ENCODE data around the gene PEX1. TPM values are rescaled to one million over a fixed set of nuclear protein-coding genes. Genes with fewer than 3 reads are reported as not detected.

PEX1 gene
- 12.4 TPM for total RNA-seq
- long read RNA-seq, full-length matches to known transcripts = 16 of 22 reads
- long read RNA-seq, partial matches to known transcripts = 1 of 22 reads
- long read RNA-seq, other reads (novel, unspliced or antisense) = 5 of 22 reads

- Histone ChIP-seq H3K27ac (peak within 1 kb of the TSS; percentile 92), H3K4me1 (peaks cover 20% of the 10 kb centered on the region), H3K27me3 (ENCODE audit: low read depth) (no peaks in the 10 kb centered on the region), H3K4me3 (peak within 1 kb of the TSS; percentile 90), H3K36me3 (peaks cover 34% of the 10 kb centered on the region), H3K9me3 (no peaks in the 10 kb centered on the region)
- ATAC-seq (peak; percentile 99 to 100), DNase-seq (peak; percentile 97)
- intact Hi-C loops (cut with DNase I) = no loop called here
- peak; percentile 43 for TF ChIP-seq CTCF (IDR thresholded peaks at IDR 0.05)
Measured at GRCh38 chr7:92528188-92528957, at the start of gene PEX1, which contains the start of gene RBM48. Gene PEX1 (minus strand): TSS chr7:92528520. CDS start chr7:92528435, 85 bp downstream. Gene RBM48 (plus strand): TSS chr7:92528795. CDS start chr7:92528814, 19 bp downstream.

- DNase-seq (no peak), ATAC-seq (no peak)
- intact Hi-C loops (cut with DNase I) = no loop called here
- Histone ChIP-seq H3K27me3 (ENCODE audit: low read depth) (no peaks in the 10 kb centered on the region), H3K27ac (no peak overlapping the region), H3K9me3 (no peaks in the 10 kb centered on the region), H3K36me3 (peaks cover 94% of the 10 kb centered on the region), H3K4me1 (no peaks in the 10 kb centered on the region), H3K4me3 (no peak overlapping the region)
- TF ChIP-seq CTCF (IDR thresholded peaks at IDR 0.05) = no peak
Measured at GRCh38 chr7:92576296-92576695, 48.0 kb upstream of the PEX1 start.

GRCh38 chr7:92569137-92569536, 40.8 kb upstream of the PEX1 start:
- ATAC-seq = no peak
- H3K27me3 ChIP-seq (ENCODE audit: low read depth) = no peaks in the 10 kb centered on the region
- no peak overlapping the region for H3K4me3 ChIP-seq
- no peaks in the 10 kb centered on the region for H3K9me3 ChIP-seq
- DNase-seq = no peak
- H3K36me3 ChIP-seq = peaks cover 98% of the 10 kb centered on the region
- no peak overlapping the region for H3K27ac ChIP-seq
- TF ChIP-seq CTCF (IDR thresholded peaks at IDR 0.05) = no peak
- no peaks in the 10 kb centered on the region for H3K4me1 ChIP-seq
- intact Hi-C loops (cut with DNase I) = no loop called here

GRCh38 chr7:92567460-92567859, 39.1 kb upstream of the PEX1 start:
- no peak for ATAC-seq
- intact Hi-C loops (cut with DNase I) = no loop called here
- peaks cover 100% of the 10 kb centered on the region for H3K36me3 ChIP-seq

GRCh38 chr7:92563345-92563744, 35.0 kb upstream of the PEX1 start:
- H3K4me3 ChIP-seq = no peak overlapping the region
- no peaks in the 10 kb centered on the region for H3K9me3 ChIP-seq
- no peak for TF ChIP-seq CTCF (IDR thresholded peaks at IDR 0.05)
- intact Hi-C loops (cut with DNase I) = no loop called here
- DNase-seq (no peak), ATAC-seq (no peak)
- H3K4me1 ChIP-seq = no peaks in the 10 kb centered on the region
- peaks cover 85% of the 10 kb centered on the region for H3K36me3 ChIP-seq
- H3K27me3 ChIP-seq (ENCODE audit: low read depth) = no peaks in the 10 kb centered on the region
- H3K27ac ChIP-seq = no peak overlapping the region

More at GRCh38 chr7:92567460-92567859, 39.1 kb upstream of the PEX1 start:
- no peak for DNase-seq
- Histone ChIP-seq H3K9me3 (no peaks in the 10 kb centered on the region), H3K27ac (no peak overlapping the region), H3K4me1 (no peaks in the 10 kb centered on the region), H3K4me3 (no peak overlapping the region), H3K27me3 (ENCODE audit: low read depth) (no peaks in the 10 kb centered on the region)
- no peak for TF ChIP-seq CTCF (IDR thresholded peaks at IDR 0.05)
